ENCODE data around the gene PHF19.

DNA sequence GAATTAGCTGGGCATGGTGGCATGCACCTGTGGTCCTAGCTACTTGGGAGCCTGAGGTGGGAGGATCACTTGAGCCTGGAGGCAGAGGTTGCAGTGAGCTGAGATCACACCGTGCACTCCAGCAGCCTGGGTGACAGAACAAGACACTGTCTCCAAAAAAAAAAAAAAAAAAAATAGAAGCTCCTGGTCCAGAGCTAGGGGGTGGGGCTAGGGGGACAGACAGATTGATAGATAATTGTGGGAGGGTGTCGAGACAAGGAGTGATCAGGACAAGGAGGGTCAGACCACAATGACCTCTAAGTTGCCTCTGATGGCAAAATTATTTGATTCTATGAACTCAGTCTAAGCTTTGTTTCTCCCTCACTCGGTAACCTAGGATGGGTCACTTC, 6.6 kb upstream of the PHF19 start:
- TF ChIP-seq, protein P1, sequence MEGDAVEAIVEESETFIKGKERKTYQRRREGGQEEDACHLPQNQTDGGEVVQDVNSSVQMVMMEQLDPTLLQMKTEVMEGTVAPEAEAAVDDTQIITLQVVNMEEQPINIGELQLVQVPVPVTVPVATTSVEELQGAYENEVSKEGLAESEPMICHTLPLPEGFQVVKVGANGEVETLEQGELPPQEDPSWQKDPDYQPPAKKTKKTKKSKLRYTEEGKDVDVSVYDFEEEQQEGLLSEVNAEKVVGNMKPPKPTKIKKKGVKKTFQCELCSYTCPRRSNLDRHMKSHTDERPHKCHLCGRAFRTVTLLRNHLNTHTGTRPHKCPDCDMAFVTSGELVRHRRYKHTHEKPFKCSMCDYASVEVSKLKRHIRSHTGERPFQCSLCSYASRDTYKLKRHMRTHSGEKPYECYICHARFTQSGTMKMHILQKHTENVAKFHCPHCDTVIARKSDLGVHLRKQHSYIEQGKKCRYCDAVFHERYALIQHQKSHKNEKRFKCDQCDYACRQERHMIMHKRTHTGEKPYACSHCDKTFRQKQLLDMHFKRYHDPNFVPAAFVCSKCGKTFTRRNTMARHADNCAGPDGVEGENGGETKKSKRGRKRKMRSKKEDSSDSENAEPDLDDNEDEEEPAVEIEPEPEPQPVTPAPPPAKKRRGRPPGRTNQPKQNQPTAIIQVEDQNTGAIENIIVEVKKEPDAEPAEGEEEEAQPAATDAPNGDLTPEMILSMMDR (IDR thresholded peaks at IDR 0.05; ENCODE audit: insufficient read depth, low read length, poor library complexity, severe bottlenecking): no peak
- no peak for TF ChIP-seq EZH2phosphoT487 (conservative IDR thresholded peaks at IDR 0.05; ENCODE audit: low read length)

All from SU-DHL-6 (cell line).